ENCODE measurements around the gene POLR3B. TPM values are rescaled to one million over a fixed set of nuclear protein-coding genes. Genes with fewer than 3 reads are reported as not detected.
"Not testable (repeated sequence)": the region's sequence is repeated elsewhere in the genome, so short reads cannot be mapped to it uniquely, and the experiment has no call there.

Gene POLR3B
- total and polyA plus RNA-seq, 3 donors from 2014 or later = 9.1 to 15.3 (median 13.0) TPM

DNA sequence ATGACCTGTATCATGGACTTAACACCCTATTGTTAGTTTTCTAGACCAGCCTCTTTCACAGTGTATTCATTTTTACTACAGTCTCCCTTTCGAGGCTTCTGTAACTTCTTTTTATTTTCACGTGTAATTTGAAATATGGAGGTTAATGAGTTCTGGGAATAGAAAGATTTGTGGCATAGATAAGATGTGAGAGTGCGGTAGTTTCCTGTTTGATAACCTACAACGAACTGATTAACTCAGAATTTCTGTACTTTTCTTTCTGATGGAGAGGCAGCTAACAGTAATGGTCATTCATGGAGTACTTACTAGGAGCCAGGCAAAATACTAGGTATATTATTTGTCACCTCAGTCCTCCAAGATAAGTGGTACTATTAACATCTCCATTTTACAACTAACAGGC is 21.2 kb downstream of the POLR3B start:
- DNase-seq = no peak
- Histone ChIP-seq H3K36me3 (ENCODE audit: low read depth, missing control alignments) (no peaks in the 10 kb centered on the region), H3K27ac (no peak overlapping the region), H3K9me3 (no peaks in the 10 kb centered on the region), H3K27me3 (no peaks in the 10 kb centered on the region), H3K4me1 (no peaks in the 10 kb centered on the region), H3K4me3 (no peak overlapping the region)
- 78 to 79% methylated on average over 4 of the region's 4 CpGs for WGBS, 2 donors
- intact Hi-C loops (cut with DNase I; ENCODE audit: low total_unique reads) = no loop called here
- TF ChIP-seq POLR2A (IDR thresholded peaks at IDR 0.05) (no peak), CTCF (IDR thresholded peaks at IDR 0.05) (no peak)

DNA sequence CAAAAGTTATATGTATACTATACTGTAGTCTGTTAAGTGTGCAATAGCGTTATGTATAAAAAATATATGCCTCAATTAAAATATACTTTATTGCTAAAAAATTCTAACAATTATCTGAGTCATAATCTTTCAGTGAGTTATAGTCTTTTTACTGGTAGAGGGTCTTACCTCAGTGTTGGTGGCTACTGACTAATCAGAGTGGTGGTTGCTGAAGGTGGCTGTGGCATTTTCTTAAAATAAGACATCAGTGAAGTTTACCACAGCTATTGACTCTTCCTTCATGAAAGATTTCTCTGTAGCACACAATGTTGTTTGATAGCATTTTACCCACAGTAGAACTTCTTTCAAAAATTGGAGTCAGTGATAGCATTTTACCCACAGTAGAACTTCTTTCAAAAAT is 23.4 kb downstream of the POLR3B start:
- H3K4me3 ChIP-seq = no peak overlapping the region
- WGBS, 2 donors = 100% methylated on average over 1 of the region's 1 CpG
- H3K9me3 ChIP-seq = no peaks in the 10 kb centered on the region
- no peak for DNase-seq
- no peaks in the 10 kb centered on the region for H3K36me3 ChIP-seq (ENCODE audit: low read depth, missing control alignments)
- no peaks in the 10 kb centered on the region for H3K27me3 ChIP-seq
- H3K27ac ChIP-seq = no peak overlapping the region
- no peaks in the 10 kb centered on the region for H3K4me1 ChIP-seq
- TF ChIP-seq CTCF (IDR thresholded peaks at IDR 0.05) (no peak), POLR2A (IDR thresholded peaks at IDR 0.05) (no peak)
- intact Hi-C loops (cut with DNase I; ENCODE audit: low total_unique reads) = no loop called here

- DNase-seq; H3K27ac ChIP-seq; H3K36me3 ChIP-seq (ENCODE audit: low read depth, missing control alignments); H3K4me1 ChIP-seq; intact Hi-C loops (cut with DNase I; ENCODE audit: low total_unique reads); H3K27me3 ChIP-seq; H3K4me3 ChIP-seq; H3K9me3 ChIP-seq: not testable (repeated sequence)
- 84 to 91% methylated on average over 4 of the region's 4 CpGs for WGBS, 2 donors
These were observed 24.3 kb downstream of the POLR3B start for GRCh38 chr12:106381866-106382265.

GRCh38 chr12:106386813-106387535 is 29.4 kb downstream of the POLR3B start:
- Histone ChIP-seq H3K4me1 (no peaks in the 10 kb centered on the region), H3K36me3 (ENCODE audit: low read depth, missing control alignments) (no peaks in the 10 kb centered on the region), H3K4me3 (no peak overlapping the region), H3K27me3 (no peaks in the 10 kb centered on the region), H3K9me3 (no peaks in the 10 kb centered on the region), H3K27ac (no peak overlapping the region)
- WGBS, 2 donors = 88 to 91% methylated on average over 5 of the region's 5 CpGs
- intact Hi-C loops (cut with DNase I; ENCODE audit: low total_unique reads) = no loop called here
- no peak for DNase-seq
- no peak for TF ChIP-seq POLR2A (IDR thresholded peaks at IDR 0.05)
- no peak for TF ChIP-seq CTCF (IDR thresholded peaks at IDR 0.05)

DNA sequence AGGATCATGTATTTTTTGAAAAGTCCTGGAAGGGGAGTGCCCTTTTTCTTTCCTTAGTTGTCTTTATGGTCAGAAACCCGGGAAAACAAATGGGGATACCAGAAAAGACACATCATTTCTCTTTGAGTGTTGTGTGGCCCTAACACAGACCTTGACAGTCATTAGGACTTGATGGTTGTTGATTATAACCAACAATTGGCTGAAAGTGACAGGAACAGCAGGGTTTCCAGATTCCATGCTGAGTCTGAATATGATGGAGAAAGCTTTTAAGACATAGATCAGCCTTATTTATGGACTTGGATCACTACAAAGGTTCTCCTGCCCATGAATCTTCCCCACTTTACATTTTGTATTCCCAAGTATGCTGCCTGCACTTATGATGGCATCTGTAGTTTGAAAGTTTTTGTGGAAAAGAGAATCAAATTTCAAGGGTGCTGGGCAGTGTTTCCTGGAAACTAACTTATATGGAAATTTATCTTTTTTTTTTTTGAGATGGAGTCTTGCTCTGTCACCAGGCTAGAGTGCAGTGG is 30.4 kb downstream of the POLR3B start:
- no peak for DNase-seq
- H3K4me1 ChIP-seq = no peaks in the 10 kb centered on the region
- no peak overlapping the region for H3K27ac ChIP-seq

More for the DNA sequence above, 30.4 kb downstream of the POLR3B start:
- Histone ChIP-seq H3K36me3 (ENCODE audit: low read depth, missing control alignments) (no peaks in the 10 kb centered on the region), H3K27me3 (no peaks in the 10 kb centered on the region), H3K4me3 (no peak overlapping the region), H3K9me3 (no peaks in the 10 kb centered on the region)
- TF ChIP-seq CTCF (IDR thresholded peaks at IDR 0.05) (no peak), POLR2A (IDR thresholded peaks at IDR 0.05) (no peak)
- 81 to 86% methylated on average over 1 of the region's 1 CpG for WGBS, 2 donors
- intact Hi-C loops (cut with DNase I; ENCODE audit: low total_unique reads) = no loop called here

All from testis (tissue), 3 donors.